AG09319 (cell line): ENCODE data around the gene SYT14.

Experiments
- DNase-seq: peaks from one replicate; pipeline ENCODE4 v3.0.0-alpha.2; 2010; ENCODE audit warnings: low read depth; ENCODE audit errors: extremely low read depth
- TF ChIP-seq, protein P1 (sequence below): IDR thresholded peaks from 2 replicates; pipeline ENCODE4 v1.5.1; 2011; ENCODE audit warnings: low read depth, mild to moderate bottlenecking, inconsistent platforms, low read length, moderate library complexity

The SYT14 gene

DNA sequence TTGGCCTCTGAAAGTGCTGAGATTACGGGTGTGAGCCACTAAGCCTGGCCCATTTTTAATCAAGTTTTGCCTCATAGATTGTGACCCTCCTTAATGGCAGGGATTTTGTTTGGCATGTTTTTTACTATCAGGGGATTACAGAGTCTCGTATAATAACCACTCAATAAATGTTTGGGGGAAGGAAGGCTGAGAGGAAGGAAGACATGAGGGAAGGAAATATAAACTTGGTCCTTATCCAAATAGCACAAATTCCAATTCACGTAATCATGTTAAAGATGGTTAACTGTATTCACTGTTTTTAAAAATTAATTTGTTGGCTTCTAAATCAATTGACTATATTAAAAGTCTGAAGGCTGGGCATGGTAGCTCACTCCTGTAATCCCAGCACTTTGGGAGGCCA is 263.7 kb downstream of the SYT14 start:
- TF ChIP-seq, protein P1, sequence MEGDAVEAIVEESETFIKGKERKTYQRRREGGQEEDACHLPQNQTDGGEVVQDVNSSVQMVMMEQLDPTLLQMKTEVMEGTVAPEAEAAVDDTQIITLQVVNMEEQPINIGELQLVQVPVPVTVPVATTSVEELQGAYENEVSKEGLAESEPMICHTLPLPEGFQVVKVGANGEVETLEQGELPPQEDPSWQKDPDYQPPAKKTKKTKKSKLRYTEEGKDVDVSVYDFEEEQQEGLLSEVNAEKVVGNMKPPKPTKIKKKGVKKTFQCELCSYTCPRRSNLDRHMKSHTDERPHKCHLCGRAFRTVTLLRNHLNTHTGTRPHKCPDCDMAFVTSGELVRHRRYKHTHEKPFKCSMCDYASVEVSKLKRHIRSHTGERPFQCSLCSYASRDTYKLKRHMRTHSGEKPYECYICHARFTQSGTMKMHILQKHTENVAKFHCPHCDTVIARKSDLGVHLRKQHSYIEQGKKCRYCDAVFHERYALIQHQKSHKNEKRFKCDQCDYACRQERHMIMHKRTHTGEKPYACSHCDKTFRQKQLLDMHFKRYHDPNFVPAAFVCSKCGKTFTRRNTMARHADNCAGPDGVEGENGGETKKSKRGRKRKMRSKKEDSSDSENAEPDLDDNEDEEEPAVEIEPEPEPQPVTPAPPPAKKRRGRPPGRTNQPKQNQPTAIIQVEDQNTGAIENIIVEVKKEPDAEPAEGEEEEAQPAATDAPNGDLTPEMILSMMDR, result no peak
- no peak for DNase-seq

DNA sequence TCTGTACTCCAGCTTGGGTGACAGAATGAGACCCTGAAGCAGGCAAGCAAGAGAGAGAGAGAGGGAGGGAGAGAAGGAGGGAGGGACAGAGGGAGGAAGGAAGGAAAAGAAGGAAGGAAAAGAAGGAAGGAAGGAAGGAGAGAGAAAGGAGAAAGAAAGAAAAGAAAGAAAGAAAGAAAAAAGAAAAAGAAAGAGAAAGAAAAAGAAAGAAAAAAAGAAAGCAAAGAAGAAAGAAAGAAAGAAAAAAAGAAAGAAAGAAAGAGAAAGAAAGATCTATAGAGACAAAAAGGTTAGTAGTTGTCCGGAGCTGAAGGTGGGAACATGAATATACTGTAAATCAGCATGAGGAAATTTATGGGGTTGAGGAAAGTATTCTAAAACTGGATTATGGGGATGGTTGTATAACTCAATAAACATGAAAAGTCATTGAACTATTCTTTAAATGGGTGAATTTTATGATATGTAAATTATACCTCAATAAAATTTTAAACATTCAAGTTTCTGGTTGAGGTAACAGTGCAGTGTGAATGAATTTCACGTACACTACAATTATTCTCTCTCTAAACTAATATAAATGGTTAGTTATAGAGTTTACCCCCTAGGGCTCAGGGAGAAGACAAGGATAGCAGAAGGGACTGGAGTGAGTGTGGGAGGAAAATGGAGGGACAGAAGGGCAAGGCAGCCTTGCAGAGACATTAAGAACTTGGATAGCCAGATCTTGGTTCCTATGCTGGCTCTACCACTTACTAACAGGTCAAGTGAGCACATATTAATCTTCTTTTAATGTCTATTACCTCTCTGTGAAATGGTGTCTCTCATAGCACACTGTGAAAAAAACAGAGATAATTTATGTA is 269.8 kb downstream of the SYT14 start:
- TF ChIP-seq, protein P1, result no peak
- no peak for DNase-seq

DNA sequence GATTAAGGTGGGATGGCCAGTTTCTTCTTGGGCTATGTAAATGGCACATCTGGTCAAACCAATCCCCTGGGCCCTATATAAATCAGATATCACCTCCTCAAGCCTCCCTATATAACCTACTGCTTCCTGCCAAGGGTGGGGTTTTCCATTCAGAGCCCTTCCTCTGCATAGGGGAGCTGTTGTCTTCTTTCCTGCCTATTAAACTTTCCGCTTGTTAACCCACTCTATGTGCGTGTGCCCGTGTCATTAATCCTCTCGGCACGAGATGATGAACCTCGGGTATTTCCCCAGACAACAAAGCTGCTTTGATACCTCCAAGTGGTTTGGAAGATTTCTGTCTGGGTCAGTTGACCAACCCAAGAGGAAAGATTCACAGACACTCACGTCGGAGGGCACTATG is 275.3 kb downstream of the SYT14 start:
- TF ChIP-seq, protein P1, result no peak

DNA sequence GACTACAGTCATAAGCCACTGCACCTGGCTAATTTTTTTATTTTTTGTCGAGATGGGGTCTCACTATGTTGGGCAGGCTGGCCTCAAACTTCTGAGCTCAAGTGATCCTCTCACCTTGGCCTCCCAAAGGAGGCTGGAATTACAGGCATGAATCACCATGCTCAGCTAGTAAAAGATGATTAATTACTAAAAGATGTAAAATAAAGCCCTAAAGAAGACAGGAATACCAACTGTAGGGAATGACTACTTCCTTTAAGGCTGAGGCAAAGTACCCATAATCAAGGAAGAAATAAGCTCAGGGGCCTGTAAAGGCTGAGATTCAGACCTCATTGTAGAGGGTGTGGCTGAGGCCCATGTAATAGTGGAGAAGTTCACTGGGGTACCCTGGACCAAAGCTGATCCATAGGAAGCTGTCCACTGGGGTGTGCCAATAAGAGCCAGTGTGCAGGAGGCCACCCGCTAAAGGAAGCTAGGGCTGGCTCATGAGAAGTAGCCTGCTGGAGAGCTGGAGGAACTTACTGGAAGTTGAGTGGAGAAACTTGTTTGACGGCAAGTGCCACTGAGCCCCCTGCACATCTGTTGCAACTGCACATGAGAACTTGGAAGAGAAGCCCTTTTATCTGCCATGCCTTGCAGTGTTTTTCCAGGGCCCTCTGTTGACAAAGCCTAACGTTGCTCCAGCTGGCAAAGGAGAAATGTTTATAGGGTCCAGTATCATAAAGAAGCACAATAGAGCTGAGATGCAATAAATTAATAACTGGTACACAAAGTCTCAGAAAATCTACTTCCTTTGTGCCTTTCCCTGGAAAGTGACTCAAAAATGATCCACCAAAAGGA is 276.8 kb downstream of the SYT14 start:
- TF ChIP-seq, protein P1, result no peak
- no peak for DNase-seq

More for the DNA sequence above, 275.3 kb downstream of the SYT14 start:
- DNase-seq, result no peak

DNA sequence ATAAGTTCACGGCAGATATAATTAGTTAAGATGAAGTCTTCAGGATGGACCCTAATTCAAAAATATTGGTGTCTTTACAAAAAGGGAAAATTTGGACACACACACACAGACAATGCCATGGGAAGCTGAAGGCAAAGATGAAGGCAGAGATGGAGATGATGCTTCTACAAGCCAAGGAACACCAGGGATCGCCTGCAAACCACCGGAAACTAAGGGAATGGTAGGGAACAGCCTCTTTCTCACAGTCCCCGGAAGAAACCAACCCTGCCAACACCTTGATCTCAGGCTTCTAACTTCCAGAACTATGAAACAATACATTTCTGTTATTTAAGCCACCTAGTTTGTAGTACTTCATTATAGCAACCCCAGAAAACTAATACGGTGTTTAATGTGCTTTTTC is 279.5 kb downstream of the SYT14 start:
- no peak for DNase-seq

DNA sequence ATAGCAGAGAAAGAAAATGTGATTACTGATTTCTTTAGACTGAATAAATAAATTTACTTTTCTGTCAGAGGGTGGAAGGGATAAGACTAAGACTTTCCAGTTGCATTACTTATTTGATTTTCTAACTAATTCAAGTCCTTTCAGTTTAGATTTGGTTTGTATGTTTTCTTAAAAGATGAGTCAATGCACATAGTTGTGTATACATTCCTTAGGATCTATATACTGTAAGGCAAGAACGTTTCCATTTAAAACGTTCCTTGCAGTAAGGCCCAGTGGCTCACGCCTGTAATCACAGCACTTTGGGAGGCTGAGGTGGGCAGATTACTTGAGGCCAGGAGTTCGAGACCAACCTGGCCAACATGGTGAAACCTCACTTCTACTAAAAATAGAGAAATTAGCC is 280.0 kb downstream of the SYT14 start:
- no peak for DNase-seq

More for the DNA sequence above, 279.5 kb downstream of the SYT14 start:
- TF ChIP-seq, protein P1, result no peak

More for the DNA sequence above, 280.0 kb downstream of the SYT14 start:
- TF ChIP-seq, protein P1, result no peak
